GM12878 (cell line): ENCODE data around the gene LRRFIP2. TPM values are rescaled to one million over a fixed set of nuclear protein-coding genes. Genes with fewer than 3 reads are reported as not detected.

ENCODE experiments used
- ATAC-seq: fragments of 200-7000 bp; cut with Tn5 transposase; 3 replicates; pipeline ENCODE4 v1.9.1; 2020; ENCODE audit warnings: mild to moderate bottlenecking, moderate library complexity
- BruUV-seq: library from RNA; stranded (reverse); fragments of 400-500 nt; replicated peaks from 2 replicates; lab custom pipeline; 2021; lab: Mats Ljungman, UMichigan
- CTCF ChIA-PET: fragments of 300-600 bp; sonication (Branson Sonifier 250); formaldehyde crosslinking; extraction: SDS; loops from one replicate; lab custom pipeline; 2021; ENCODE audit warnings: inconsistent platforms; lab: Yijun Ruan, JAX
- POLR2A ChIA-PET: fragments of 350-600 bp; formaldehyde crosslinking; extraction: SDS; loops from one replicate; lab custom pipeline; 2021; ENCODE audit warnings: inconsistent platforms; lab: Charles Lee
- RAD21 ChIA-PET: fragments of 300-600 bp; sonication (Branson Sonifier 250); formaldehyde crosslinking; loops from one replicate; lab custom pipeline; 2023; ENCODE audit warnings: antibody characterized with exemption; ENCODE audit not compliant: unreplicated experiment; lab: Charles Lee
- SMC1A ChIA-PET: fragments of 300-600 bp; sonication (Branson Sonifier 250); formaldehyde crosslinking; loops from one replicate; lab custom pipeline; 2023; ENCODE audit not compliant: unreplicated experiment, uncharacterized antibody; lab: Charles Lee
- DNase-seq: peaks from one replicate; pipeline ENCODE4 v3.0.0-alpha.2; 2011; ENCODE audit warnings: low read depth, low spot score
- FAIRE-seq: peaks from 3 replicates; lab custom pipeline; 2011; peaks lifted over from hg19 to GRCh38; lab: Jason Lieb, UNC
- H2AFZ ChIP-seq: 2 replicates; pipeline ENCODE4 v1.6.0; 2011; ENCODE audit warnings: low read depth, low read length, control low read depth; ENCODE audit not compliant: control insufficient read depth
- H3K27ac ChIP-seq: 2 replicates; pipeline ENCODE4 v1.5.1; 2011; ENCODE audit warnings: control low read depth; ENCODE audit not compliant: control insufficient read depth, insufficient read depth
- H3K27me3 ChIP-seq, 2 experiments: replicated peaks in 1 of 2; 2 replicates each; pipeline versions ENCODE4 v1.6.0 to v1.6.1; 2011; ENCODE audit warnings: low read length in 1 of 2; ENCODE audit not compliant: control insufficient read depth in 2 of 2, insufficient read depth in 2 of 2
- H3K36me3 ChIP-seq, 2 experiments: 2 replicates each; pipeline ENCODE4 v1.5.1; 2011; ENCODE audit warnings: low read length in 1 of 2; ENCODE audit not compliant: control insufficient read depth in 2 of 2, insufficient read depth in 2 of 2
- H3K4me1 ChIP-seq: 2 replicates; pipeline ENCODE4 v1.6.1; 2011; ENCODE audit warnings: mild to moderate bottlenecking, low read length, moderate library complexity, mixed read lengths; ENCODE audit not compliant: control insufficient read depth, insufficient read depth
- H3K4me2 ChIP-seq: 2 replicates; pipeline ENCODE4 v1.6.0; 2011; ENCODE audit warnings: control low read depth; ENCODE audit not compliant: control insufficient read depth, insufficient read depth
- H3K4me3 ChIP-seq: fragments of 200-600 bp; sonication (generic); 2 replicates; pipeline ENCODE4 v1.5.1; 2016
- H3K79me2 ChIP-seq: 2 replicates; pipeline ENCODE4 v1.6.0; 2011; ENCODE audit warnings: low read length; ENCODE audit not compliant: control insufficient read depth, insufficient read depth
- H3K9ac ChIP-seq: 2 replicates; pipeline ENCODE4 v1.8.0; 2011; ENCODE audit warnings: low read length, control low read depth, mixed read lengths; ENCODE audit not compliant: control insufficient read depth, insufficient read depth
- H3K9me3 ChIP-seq: replicated peaks from 3 replicates; pipeline ENCODE4 v1.5.1; 2011; ENCODE audit warnings: mild to moderate bottlenecking, low read length; ENCODE audit not compliant: control insufficient read depth, insufficient read depth
- H4K20me1 ChIP-seq: 2 replicates; pipeline ENCODE4 v1.6.0; 2011; ENCODE audit not compliant: control insufficient read depth, insufficient read depth
- ASH2L ChIP-seq: fragments of 300-600, 200-600 bp; sonication (generic); IDR thresholded peaks from 2 replicates; pipeline ENCODE4 v1.6.1; 2017; ENCODE audit warnings: low read depth, mild to moderate bottlenecking, borderline replicate concordance
- ELK1 ChIP-seq: IDR thresholded peaks from 2 replicates; pipeline ENCODE4 v1.6.1; 2012; ENCODE audit warnings: low read depth, low read length, improper control_type of control experiment
- MTA3 ChIP-seq: IDR thresholded peaks from 2 replicates; pipeline ENCODE4 v1.6.1; 2012; ENCODE audit warnings: low read length, inconsistent platforms, borderline replicate concordance
- ZNF217 ChIP-seq: fragments of 450-650 bp; IDR thresholded peaks from 2 replicates; pipeline ENCODE4 v1.6.1; 2017; ENCODE audit warnings: antibody characterized with exemption, mild to moderate bottlenecking
- WGBS: methylation state at CpG from one replicate; pipeline ENCODE4 v1.1.6; 2016; ENCODE audit warnings: low lambda C conversion rate; ENCODE audit not compliant: insufficient replicate concordance, insufficient coverage; ENCODE audit errors: missing lambda C conversion rate; 5-methylcytosine and 5-hydroxymethylcytosine counted together
- in situ Hi-C: fragments of 300-500 bp; cut with MboI; formaldehyde crosslinking; loops from 9 replicates; pipeline ENCODE4 v1.14.3; 2018; ENCODE audit warnings: mixed read lengths
- intact Hi-C: fragments of 100-400 bp; cut with micrococcal nuclease; formaldehyde crosslinking; loops from one replicate; pipeline ENCODE4 v1.14.2; 2022; ENCODE audit not compliant: unreplicated experiment
- polyA plus RNA-seq, 11 experiments: library from polyadenylated mRNA; depleted of rRNA in 4 of 11; unstranded in 6 of 11; stranded (reverse) in 5 of 11; fragments of >200 nt; fragmentation: Nextera tagmentation in 4 of 11; fragmentation: Illumina TruSeq in 1 of 11; extraction: Ambion mirVana in 4 of 11; extraction: Trizol in 1 of 11; gene quantifications; 1 replicate in 1 of 11; 2 replicates in 10 of 11; pipeline versions ENCODE4 v1.2.1 to v1.2.3, GENCODE V29; 2011 to 2016; ENCODE audit warnings: inconsistent platforms in 2 of 11, missing spikeins in 2 of 11, low read depth in 1 of 11
- total RNA-seq, 4 experiments: library from RNA; depleted of rRNA in 3 of 4; stranded (reverse); fragments of >200 nt in 3 of 4; fragmentation: Illumina TruSeq in 1 of 4; extraction: Trizol in 1 of 4; gene quantifications; 2 replicates each; pipeline versions ENCODE4 v1.2.1 to v1.2.3, GENCODE V29; 2013 to 2021

Gene LRRFIP2
- total and polyA plus RNA-seq, 10 of the 15 experiments (the other 5 are each of a cell fraction or from before 2014, with no cell fraction given) = 9.7 to 46.9 (median 38.1) TPM

GRCh38 chr3:37125195-37126073 is 48.9 kb downstream of the LRRFIP2 start:
- ChIA-PET SMC1A (interaction anchor here (2.4 kb wide), 1 partner anchor 21 kb away, joined by 5 read pairs; no protein-coding TSS in a partner anchor), CTCF (interaction anchor here (2.5 kb wide), 1 partner anchor 22 kb away, joined by 5 read pairs; no protein-coding TSS in a partner anchor), POLR2A (no interaction called here), RAD21 (no interaction called here)
- Histone ChIP-seq H3K4me2 (no peak overlapping the region), H3K79me2 (no peaks in the 10 kb centered on the region), H3K4me3 (no peak overlapping the region), H2AFZ (no peak overlapping the region), H3K27me3 (no peaks in the 10 kb centered on the region), H3K9ac (no peak overlapping the region), H3K27ac (no peak overlapping the region), H4K20me1 (no peaks in the 10 kb centered on the region), H3K4me1 (peaks cover 9% of the 10 kb centered on the region; the same call in 1 of the 2 replicates), H3K9me3 (no peaks in the 10 kb centered on the region; the same call in 2 of the 3 replicates), H3K36me3 (0 out of 4 replicates have a peak, but pooled peaks cover 0 to 3% of the 10 kb centered on the region in 2 experiments)
- FAIRE-seq (no peak), DNase-seq (no peak), ATAC-seq (no peak)
- WGBS = 50% methylated on average over 1 of the region's 1 CpG
- intact Hi-C loops (no loop called here), in situ Hi-C loops (no loop called here)
- TF ChIP-seq MTA3 (no peak), ASH2L (no peak), ELK1 (no peak), ZNF217 (no peak)
- no TSS peak for BruUV-seq
